Esophagus squamous epithelium (tissue), 4 donors: ENCODE measurements around the gene PLK4.

ENCODE experiments used
- CTCF ChIP-seq, 6 experiments: fragments of 450-650 bp in 4 of 6; fragments of 200-600 bp in 2 of 6; sonication (generic) in 2 of 6; IDR thresholded peaks; one replicate each; pipeline ENCODE4 v1.5.1; 2016 to 2019; ENCODE audit warnings: antibody characterized with exemption in 6 of 6, mild to moderate bottlenecking in 4 of 6, moderate library complexity in 4 of 6
- POLR2A ChIP-seq, 4 donors: fragments of 450-650 bp; IDR thresholded peaks; one replicate each; pipeline ENCODE4 v1.6.1; 2017; ENCODE audit warnings: antibody characterized with exemption in 4 of 4, mild to moderate bottlenecking in 4 of 4, moderate library complexity in 3 of 4

GRCh38 chr4:127849505-127850234 lies 31.0 kb upstream of the PLK4 start:
- TF ChIP-seq CTCF (IDR thresholded peaks at IDR 0.05) (no peak), POLR2A (IDR thresholded peaks at IDR 0.05) (no peak)
